H1 (cell line): ENCODE measurements around the gene CAMK1G. TPM values are rescaled to one million over a fixed set of nuclear protein-coding genes. Genes with fewer than 3 reads are reported as not detected.

Source experiments
- CTCF ChIA-PET: fragments of 300-600 bp; sonication (Branson Sonifier 250); formaldehyde crosslinking; loops from one replicate; lab custom pipeline; 2021; ENCODE audit not compliant: partially characterized antibody; lab: Charles Lee
- POLR2A ChIA-PET: fragments of 300-600 bp; sonication (Branson Sonifier 250); formaldehyde crosslinking; loops from one replicate; lab custom pipeline; 2021; ENCODE audit warnings: inconsistent platforms; ENCODE audit not compliant: partially characterized antibody; lab: Charles Lee
- DNase-seq, 2 experiments: peaks; one replicate each; pipeline versions ENCODE4 v3.0.0 to v3.0.0-alpha.2; 2010 to 2022; ENCODE audit warnings: low spot score in 2 of 2, low read depth in 1 of 2, mixed read lengths in 1 of 2
- FAIRE-seq: peaks from 2 replicates; lab custom pipeline; 2011; peaks lifted over from hg19 to GRCh38; lab: Jason Lieb, UNC
- H2AFZ ChIP-seq: 2 replicates; pipeline ENCODE4 v1.8.1; 2012; ENCODE audit warnings: low read length, inconsistent platforms
- H2AK5ac ChIP-seq: 2 replicates; pipeline ENCODE4 v1.6.1; 2013; ENCODE audit warnings: low read depth, low read length
- H2BK120ac ChIP-seq: replicated peaks from 2 replicates; pipeline ENCODE3; 2013; ENCODE audit warnings: low read depth, low read length, inconsistent platforms
- H2BK12ac ChIP-seq: 2 replicates; pipeline ENCODE4 v1.6.1; 2013; ENCODE audit warnings: low read depth, low read length
- H2BK15ac ChIP-seq: 2 replicates; pipeline ENCODE4 v1.6.1; 2013; ENCODE audit warnings: low read length
- H2BK20ac ChIP-seq: 2 replicates; pipeline ENCODE4 v1.6.1; 2013; ENCODE audit warnings: low read length
- H2BK5ac ChIP-seq: 2 replicates; pipeline ENCODE4 v1.6.1; 2013; ENCODE audit warnings: low read depth, low read length
- H3K14ac ChIP-seq: 2 replicates; pipeline ENCODE4 v1.6.1; 2013; ENCODE audit warnings: inconsistent platforms; ENCODE audit not compliant: insufficient read length
- H3K18ac ChIP-seq: 2 replicates; pipeline ENCODE4 v1.6.1; 2013; ENCODE audit warnings: low read length; ENCODE audit errors: extremely low read depth
- H3K23ac ChIP-seq: 2 replicates; pipeline ENCODE4 v1.6.1; 2013; ENCODE audit warnings: inconsistent platforms; ENCODE audit not compliant: insufficient read length
- H3K23me2 ChIP-seq: 2 replicates; pipeline ENCODE4 v1.6.1; 2013; ENCODE audit warnings: low read depth, low read length
- H3K27ac ChIP-seq: 2 replicates; pipeline ENCODE4 v1.6.1; 2011; ENCODE audit warnings: low read depth, low read length, inconsistent platforms
- H3K27me3 ChIP-seq, 4 experiments: replicated peaks in 1 of 4; 1 replicate in 1 of 4; 2 replicates in 3 of 4; pipeline versions ENCODE4 v1.6.1 to v1.8.1; 2011 to 2013; ENCODE audit warnings: low read length in 3 of 4, mild to moderate bottlenecking in 3 of 4, inconsistent platforms in 2 of 4, mixed read lengths in 2 of 4, moderate library complexity in 1 of 4; ENCODE audit not compliant: control insufficient read depth in 3 of 4, insufficient read depth in 3 of 4; ENCODE audit errors: extremely low read depth in 1 of 4
- H3K36me3 ChIP-seq, 4 experiments: 2 replicates each; pipeline versions ENCODE4 v1.6.1 to v1.8.1; 2011 to 2013; ENCODE audit warnings: mild to moderate bottlenecking in 4 of 4, low read length in 3 of 4, moderate library complexity in 2 of 4, control low read depth in 1 of 4, inconsistent platforms in 1 of 4; ENCODE audit not compliant: insufficient read depth in 4 of 4, control insufficient read depth in 2 of 4
- H3K4ac ChIP-seq: replicated peaks from 2 replicates; pipeline ENCODE3; 2013; ENCODE audit warnings: low read length, low read depth, mixed read lengths, inconsistent platforms; ENCODE audit not compliant: insufficient read length
- H3K4me1 ChIP-seq, 4 experiments: replicated peaks in 1 of 4; 1 replicate in 1 of 4; 2 replicates in 3 of 4; pipeline versions ENCODE4 v1.6.1 to v1.8.1; 2011 to 2013; ENCODE audit warnings: low read length in 3 of 4, inconsistent platforms in 2 of 4, mixed read lengths in 1 of 4; ENCODE audit not compliant: insufficient read depth in 4 of 4, control insufficient read depth in 3 of 4
- H3K4me2 ChIP-seq, 2 experiments: 2 replicates each; pipeline versions ENCODE4 v1.6.1 to v1.8.1; 2011 to 2013; ENCODE audit warnings: low read depth in 2 of 2, low read length in 2 of 2, control low read depth in 1 of 2, inconsistent platforms in 1 of 2, mild to moderate bottlenecking in 1 of 2; ENCODE audit not compliant: insufficient read depth in 1 of 2
- H3K4me3 ChIP-seq, 4 experiments: fragments of 200-600, 300-600 bp in 1 of 4; sonication (generic), shearing (Covaris generic), sonication (Bioruptor Twin) in 1 of 4; 2 replicates each; pipeline versions ENCODE4 v1.5.1 to v1.8.1; 2011 to 2016; ENCODE audit warnings: low read length in 4 of 4, low read depth in 3 of 4, control low read depth in 2 of 4, inconsistent platforms in 2 of 4, mild to moderate bottlenecking in 2 of 4, mixed read lengths in 1 of 4, moderate library complexity in 1 of 4; ENCODE audit not compliant: insufficient read depth in 2 of 4; ENCODE audit errors: extremely low read depth in 1 of 4
- H3K56ac ChIP-seq: replicated peaks from 2 replicates; pipeline ENCODE3; 2013; ENCODE audit warnings: low read depth, mild to moderate bottlenecking, mixed read lengths, low read length, inconsistent platforms; ENCODE audit not compliant: insufficient read length
- H3K79me1 ChIP-seq: 2 replicates; pipeline ENCODE4 v1.6.1; 2013; ENCODE audit warnings: low read depth, low read length, control low read depth
- H3K79me2 ChIP-seq, 2 experiments: 2 replicates each; pipeline versions ENCODE4 v1.6.1 to v1.8.1; 2012 to 2013; ENCODE audit warnings: low read length in 2 of 2, mild to moderate bottlenecking in 2 of 2, inconsistent platforms in 1 of 2; ENCODE audit not compliant: insufficient read depth in 2 of 2, control insufficient read depth in 1 of 2
- H3K9ac ChIP-seq, 4 experiments: replicated peaks in 1 of 4; 1 replicate in 1 of 4; 2 replicates in 3 of 4; pipeline versions ENCODE4 v1.6.1 to v1.8.1; 2011 to 2013; ENCODE audit warnings: low read depth in 3 of 4, low read length in 3 of 4, control low read depth in 2 of 4, mild to moderate bottlenecking in 2 of 4, moderate library complexity in 2 of 4, inconsistent platforms in 1 of 4; ENCODE audit errors: extremely low read depth in 1 of 4
- H3K9me3 ChIP-seq, 2 experiments: 2 replicates each; pipeline versions ENCODE4 v1.6.1 to v1.8.1; 2012 to 2013; ENCODE audit warnings: mild to moderate bottlenecking in 2 of 2, moderate library complexity in 2 of 2, control low read depth in 1 of 2, inconsistent platforms in 1 of 2, low read depth in 1 of 2, low read length in 1 of 2, mixed read lengths in 1 of 2; ENCODE audit not compliant: insufficient read depth in 2 of 2
- H4K20me1 ChIP-seq, 2 experiments: replicated peaks in 1 of 2; 2 replicates each; pipeline versions ENCODE3 to v1.8.1; 2011 to 2013; ENCODE audit warnings: inconsistent platforms in 2 of 2, low read length in 2 of 2, mild to moderate bottlenecking in 1 of 2; ENCODE audit not compliant: insufficient read depth in 2 of 2, control insufficient read depth in 1 of 2
- H4K5ac ChIP-seq: 2 replicates; pipeline ENCODE4 v1.6.1; 2013; ENCODE audit warnings: low read length, low read depth, mixed read lengths, inconsistent platforms; ENCODE audit not compliant: insufficient read length
- H4K8ac ChIP-seq: 2 replicates; pipeline ENCODE4 v1.8.0; 2013; ENCODE audit warnings: mild to moderate bottlenecking, moderate library complexity, low read length, inconsistent platforms; ENCODE audit not compliant: insufficient read depth; ENCODE audit errors: extremely low read depth
- H4K91ac ChIP-seq: replicated peaks from 2 replicates; pipeline ENCODE3; 2013; ENCODE audit warnings: low read length, mixed read lengths, inconsistent platforms; ENCODE audit not compliant: insufficient read length
- FOSL1 ChIP-seq: IDR thresholded peaks from 2 replicates; pipeline ENCODE4 v1.6.1; 2011; ENCODE audit warnings: mild to moderate bottlenecking, low read depth, low read length, moderate library complexity; ENCODE audit not compliant: insufficient read depth
- WGBS, 2 experiments: shearing (Covaris generic) in 1 of 2; methylation state at CpG; one replicate each; pipeline versions ENCODE4 v1.1.6 to v1.1.7; 2013 to 2015; ENCODE audit warnings: low lambda C conversion rate in 2 of 2, mixed read lengths in 2 of 2, inconsistent platforms in 1 of 2, low coverage in 1 of 2, missing lambda C conversion rate in 1 of 2; ENCODE audit not compliant: insufficient replicate concordance in 2 of 2, insufficient coverage in 1 of 2, insufficient read length in 1 of 2; ENCODE audit errors: extremely low coverage in 1 of 2, missing lambda C conversion rate in 1 of 2; 5-methylcytosine and 5-hydroxymethylcytosine counted together
- polyA plus RNA-seq, 7 experiments: library from polyadenylated mRNA; depleted of rRNA in 3 of 7; stranded (reverse) in 5 of 7; unstranded in 2 of 7; fragments of >200 nt in 5 of 7; fragments of 200-250 nt in 2 of 7; gene quantifications; 1 replicate in 5 of 7; 2 replicates in 1 of 7; 4 replicates in 1 of 7; pipeline versions ENCODE4 v1.2.1 to v1.2.3, GENCODE V29; 2011 to 2013; ENCODE audit warnings: missing spikeins in 2 of 7, mixed read lengths in 2 of 7
- total RNA-seq: library from RNA; stranded (reverse); fragmentation: NEBNext Ultra II Directional; extraction: Animal tissue kit (Norgen Biotek cat#: 25700); gene quantifications from 2 replicates; pipeline ENCODE4 v1.2.1, GENCODE V29; 2021

Gene CAMK1G
- total and polyA plus RNA-seq, 2 of the 8 experiments (the other 6 are each of a cell fraction or from before 2014, with no cell fraction given): 1.00 to 1.0 TPM

GRCh38 chr1:209657918-209658317, 74.4 kb downstream of the CAMK1G start:
- Histone ChIP-seq H2BK120ac (no peak overlapping the region), H3K27me3 (0 out of 7 replicates have a peak, but pooled peaks cover 0 to 2% (median 0%) of the 10 kb centered on the region in 4 experiments), H3K14ac (no peak overlapping the region), H3K4me3 (no peak overlapping the region), H3K4me2 (no peak overlapping the region), H4K5ac (no peak overlapping the region), H3K79me1 (no peaks in the 10 kb centered on the region), H3K18ac (no peak overlapping the region), H3K36me3 (no peaks in the 10 kb centered on the region), H2BK20ac (no peak overlapping the region), H3K4me1 (peaks cover 0 to 7% (median 4%) of the 10 kb centered on the region in 4 experiments; a peak in 4 of 7 replicates), H3K23ac (no peak overlapping the region), H4K91ac (no peak overlapping the region), H2BK15ac (no peak overlapping the region), H3K79me2 (no peaks in the 10 kb centered on the region), H2AK5ac (no peak overlapping the region), H2BK12ac (no peak overlapping the region), H3K56ac (no peak overlapping the region), H2AFZ (no peak overlapping the region), H2BK5ac (no peak overlapping the region), H3K23me2 (no peaks in the 10 kb centered on the region), H4K8ac (no peak overlapping the region), H3K9me3 (no peaks in the 10 kb centered on the region), H4K20me1 (no peaks in the 10 kb centered on the region), H3K9ac (no peak overlapping the region), H3K27ac (no peak overlapping the region), H3K4ac (no peak overlapping the region)
- WGBS, 2 experiments: 87% methylated on average over 5 of the region's 5 CpGs; no CpG with 5 or more reads in 1 of the 2 experiments
- no peak for TF ChIP-seq FOSL1
- POLR2A ChIA-PET: no interaction called here
- FAIRE-seq (no peak), DNase-seq (no peak)
- CTCF ChIA-PET: interaction anchor here (0.8 to 2.0 kb wide), 6 partner anchors 8 to 74 kb away, joined by 3 to 15 read pairs (median 5); partner anchors contain the start of gene CAMK1G
